HG03097 (cell line): ENCODE measurements around the gene FHIT.

Experiments
- ATAC-seq: cut with Tn5 transposase; IDR thresholded peaks from one replicate; pipeline ENCODE4 v1.9.1; 2021; ENCODE audit not compliant: unreplicated experiment, low FRiP score

Gene FHIT

GRCh38 chr3:60877188-60877587, 374.1 kb downstream of the FHIT start:
- no peak for ATAC-seq

GRCh38 chr3:60870396-60870795, 380.9 kb downstream of the FHIT start:
- no peak for ATAC-seq

- no peak for ATAC-seq
These were observed 384.1 kb downstream of the FHIT start for GRCh38 chr3:60867200-60867599.

- ATAC-seq = no peak
These were observed 394.8 kb downstream of the FHIT start for GRCh38 chr3:60856257-60857046.

- no peak for ATAC-seq
These were observed 396.0 kb downstream of the FHIT start for GRCh38 chr3:60855250-60855649.

GRCh38 chr3:60854791-60855190, 396.5 kb downstream of the FHIT start:
- no peak for ATAC-seq

- ATAC-seq = no peak
These were observed 403.5 kb downstream of the FHIT start for GRCh38 chr3:60847791-60848190.

GRCh38 chr3:60844256-60844655, 407.0 kb downstream of the FHIT start:
- ATAC-seq = no peak

- ATAC-seq = no peak
These were observed 409.9 kb downstream of the FHIT start for GRCh38 chr3:60841355-60841754.

GRCh38 chr3:60839246-60839645, 412.0 kb downstream of the FHIT start:
- no peak for ATAC-seq

- ATAC-seq = no peak
These were observed 415.5 kb downstream of the FHIT start for GRCh38 chr3:60835796-60836195.

GRCh38 chr3:60829058-60829457, 422.2 kb downstream of the FHIT start:
- no peak for ATAC-seq

- no peak for ATAC-seq
These were observed 423.6 kb downstream of the FHIT start for GRCh38 chr3:60827666-60828065.

- ATAC-seq = no peak
These were observed 424.7 kb downstream of the FHIT start for GRCh38 chr3:60826511-60826910.

- ATAC-seq = no peak
These were observed 438.8 kb downstream of the FHIT start for GRCh38 chr3:60812502-60812901.

GRCh38 chr3:60810881-60811280, 440.4 kb downstream of the FHIT start:
- ATAC-seq = no peak

- no peak for ATAC-seq
These were observed 441.2 kb downstream of the FHIT start for GRCh38 chr3:60809857-60810610.

- ATAC-seq = no peak
These were observed 447.8 kb downstream of the FHIT start for GRCh38 chr3:60803216-60804173.

GRCh38 chr3:60801307-60801706, 449.9 kb downstream of the FHIT start:
- ATAC-seq = no peak

- ATAC-seq = no peak
These were observed 452.8 kb downstream of the FHIT start for GRCh38 chr3:60798456-60798855.
